ENCODE measurements around the gene ACVR1C. TPM values are rescaled to one million over a fixed set of nuclear protein-coding genes. Genes with fewer than 3 reads are reported as not detected.
A peak's percentile ranks its signal among the peaks of the same experiment; 100 is the strongest.

Gene ACVR1C
- total RNA-seq, 1 experiment from 2014 or later: 1.2 TPM

DNA sequence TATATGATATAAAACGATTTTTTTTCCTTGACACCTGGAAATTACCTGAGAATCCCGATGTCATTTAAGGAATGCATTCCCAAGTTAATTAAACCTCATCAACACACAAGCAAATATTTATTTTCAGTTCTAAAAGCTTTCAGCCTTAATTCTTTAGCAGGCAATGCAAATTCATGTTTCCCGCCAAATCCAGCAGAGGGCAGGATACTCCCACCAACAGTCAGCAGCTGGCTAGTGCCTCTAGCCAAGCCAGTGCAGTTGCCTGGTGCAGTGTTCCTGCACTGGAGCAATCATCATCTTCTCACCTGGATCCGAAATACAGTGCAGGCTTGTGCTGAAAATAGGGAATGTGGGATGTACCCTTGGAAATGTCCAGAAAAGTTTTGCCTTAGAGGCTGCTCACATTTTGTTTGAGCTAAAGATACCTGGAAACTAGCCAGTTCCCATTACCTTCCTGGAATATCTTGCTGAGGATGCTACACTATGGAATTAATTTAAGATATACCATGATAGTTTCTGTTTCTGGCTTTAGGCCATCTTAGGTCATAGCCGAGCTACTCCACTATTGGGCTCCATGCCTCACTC is 136.4 kb downstream of the ACVR1C start:
- peak; percentile 74 for DNase-seq (ENCODE audit: low spot score)
- Mint-ChIP-seq H3K27ac (no peak overlapping the region), H3K36me3 (no peaks in the 10 kb centered on the region), H3K4me3 (no peak overlapping the region), H3K9me3 (no peaks in the 10 kb centered on the region), H3K4me1 (0 out of 2 replicates have a peak, but pooled peaks cover 4% of the 10 kb centered on the region), H3K27me3 (ENCODE audit: low read depth) (no peaks in the 10 kb centered on the region)
- ATAC-seq: peak; percentile 94
- POLR2A ChIA-PET: no interaction called here
- CTCF ChIA-PET: interaction anchor here (0.6 to 1.8 kb wide), 16 partner anchors 9 to 515 kb away, joined by 3 to 17 read pairs (median 4); partner anchors contain the start of gene ACVR1C
- no peak for TF ChIP-seq ZNF121 (CRISPR knock-in tag; IDR thresholded peaks at IDR 0.05)
- no peak for TF ChIP-seq ZNF232 (CRISPR knock-in tag; IDR thresholded peaks at IDR 0.05)
- no peak for TF ChIP-seq NFYB (CRISPR knock-in tag; conservative IDR thresholded peaks at IDR 0.05; ENCODE audit: low read depth)
- TF ChIP-seq ZBTB21 (CRISPR knock-in tag; IDR thresholded peaks at IDR 0.05; ENCODE audit: borderline replicate concordance): no peak
- no peak for TF ChIP-seq NR1H2 (CRISPR knock-in tag; IDR thresholded peaks at IDR 0.05)
- peak; percentile 62; the same call in 1 of the 2 replicates for TF ChIP-seq CTCF (IDR thresholded peaks at IDR 0.05)
- TF ChIP-seq, protein P1, sequence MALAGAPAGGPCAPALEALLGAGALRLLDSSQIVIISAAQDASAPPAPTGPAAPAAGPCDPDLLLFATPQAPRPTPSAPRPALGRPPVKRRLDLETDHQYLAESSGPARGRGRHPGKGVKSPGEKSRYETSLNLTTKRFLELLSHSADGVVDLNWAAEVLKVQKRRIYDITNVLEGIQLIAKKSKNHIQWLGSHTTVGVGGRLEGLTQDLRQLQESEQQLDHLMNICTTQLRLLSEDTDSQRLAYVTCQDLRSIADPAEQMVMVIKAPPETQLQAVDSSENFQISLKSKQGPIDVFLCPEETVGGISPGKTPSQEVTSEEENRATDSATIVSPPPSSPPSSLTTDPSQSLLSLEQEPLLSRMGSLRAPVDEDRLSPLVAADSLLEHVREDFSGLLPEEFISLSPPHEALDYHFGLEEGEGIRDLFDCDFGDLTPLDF (CRISPR knock-in tag; IDR thresholded peaks at IDR 0.05): no peak
- TF ChIP-seq SMAD4 (CRISPR knock-in tag; IDR thresholded peaks at IDR 0.05): no peak

DNA sequence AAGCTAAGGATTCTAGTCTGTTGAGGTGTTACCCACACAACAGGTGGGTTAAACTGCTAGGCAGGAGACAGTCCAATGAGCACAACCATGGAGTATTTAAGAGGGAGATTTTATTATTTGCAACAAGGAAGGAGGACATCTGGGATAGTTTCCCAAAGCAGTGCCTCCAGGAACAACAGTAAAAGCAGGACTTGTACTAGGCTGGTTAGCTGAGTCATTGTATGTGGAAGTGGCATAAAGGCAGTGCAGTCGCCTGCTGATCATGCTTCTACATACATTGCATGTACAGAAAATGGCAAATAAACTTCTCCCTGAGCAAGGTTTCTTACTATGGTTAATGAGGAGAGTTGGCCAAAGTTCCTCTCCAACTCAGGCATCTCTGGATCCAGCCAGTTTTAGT is 138.7 kb downstream of the ACVR1C start:
- no peak for DNase-seq (ENCODE audit: low spot score)
- H3K36me3 Mint-ChIP-seq: no peaks in the 10 kb centered on the region
- no peaks in the 10 kb centered on the region for H3K9me3 Mint-ChIP-seq
- ChIA-PET POLR2A (no interaction called here), CTCF (interaction anchor here (1.3 to 2.9 kb wide), 4 partner anchors 139 to 272 kb away, joined by 3 to 16 read pairs (median 8); partner anchors contain the start of gene ACVR1C)
- H3K4me3 Mint-ChIP-seq: no peak overlapping the region
- H3K27me3 Mint-ChIP-seq (ENCODE audit: low read depth): no peaks in the 10 kb centered on the region
- no peak for TF ChIP-seq CREM (CRISPR knock-in tag; IDR thresholded peaks at IDR 0.05)
- TF ChIP-seq, protein P2, sequence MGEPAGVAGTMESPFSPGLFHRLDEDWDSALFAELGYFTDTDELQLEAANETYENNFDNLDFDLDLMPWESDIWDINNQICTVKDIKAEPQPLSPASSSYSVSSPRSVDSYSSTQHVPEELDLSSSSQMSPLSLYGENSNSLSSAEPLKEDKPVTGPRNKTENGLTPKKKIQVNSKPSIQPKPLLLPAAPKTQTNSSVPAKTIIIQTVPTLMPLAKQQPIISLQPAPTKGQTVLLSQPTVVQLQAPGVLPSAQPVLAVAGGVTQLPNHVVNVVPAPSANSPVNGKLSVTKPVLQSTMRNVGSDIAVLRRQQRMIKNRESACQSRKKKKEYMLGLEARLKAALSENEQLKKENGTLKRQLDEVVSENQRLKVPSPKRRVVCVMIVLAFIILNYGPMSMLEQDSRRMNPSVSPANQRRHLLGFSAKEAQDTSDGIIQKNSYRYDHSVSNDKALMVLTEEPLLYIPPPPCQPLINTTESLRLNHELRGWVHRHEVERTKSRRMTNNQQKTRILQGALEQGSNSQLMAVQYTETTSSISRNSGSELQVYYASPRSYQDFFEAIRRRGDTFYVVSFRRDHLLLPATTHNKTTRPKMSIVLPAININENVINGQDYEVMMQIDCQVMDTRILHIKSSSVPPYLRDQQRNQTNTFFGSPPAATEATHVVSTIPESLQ (CRISPR knock-in tag; IDR thresholded peaks at IDR 0.05): no peak
- ATAC-seq: no peak
- H3K4me1 Mint-ChIP-seq: 0 out of 2 replicates have a peak, but pooled peaks cover 4% of the 10 kb centered on the region
- no peak overlapping the region for H3K27ac Mint-ChIP-seq

DNA sequence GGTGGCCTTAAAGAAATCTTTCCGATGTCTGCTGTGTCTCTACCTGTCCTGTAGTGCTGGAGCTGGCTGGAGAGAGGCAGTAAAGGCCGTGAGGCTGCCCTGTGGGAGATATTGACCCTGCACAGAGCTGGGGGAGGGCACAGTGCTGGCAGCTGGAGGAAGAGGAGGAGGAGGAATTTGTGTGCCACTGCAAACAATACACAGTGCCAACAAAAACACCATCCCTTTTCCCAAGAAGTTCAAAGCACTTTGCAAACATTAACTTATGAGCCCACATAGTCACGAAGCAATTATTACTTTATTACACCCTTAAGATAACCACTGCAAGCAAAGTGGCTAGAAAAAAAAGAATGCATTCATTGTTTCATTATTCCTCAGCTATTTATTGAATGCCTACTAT is 139.8 kb downstream of the ACVR1C start:
- H3K9me3 Mint-ChIP-seq: no peaks in the 10 kb centered on the region
- no peak for DNase-seq (ENCODE audit: low spot score)
- 0 out of 2 replicates have a peak, but pooled peaks cover 4% of the 10 kb centered on the region for H3K4me1 Mint-ChIP-seq
- no peaks in the 10 kb centered on the region for H3K36me3 Mint-ChIP-seq
- POLR2A ChIA-PET: no interaction called here
- no peak overlapping the region for H3K4me3 Mint-ChIP-seq
- peak; percentile 77 for ATAC-seq
- H3K27ac Mint-ChIP-seq: no peak overlapping the region
- CTCF ChIA-PET: interaction anchor here (0.8 to 2.9 kb wide), 6 partner anchors 140 to 522 kb away, joined by 3 to 16 read pairs (median 3); partner anchors contain the start of gene ACVR1C
- H3K27me3 Mint-ChIP-seq (ENCODE audit: low read depth): no peaks in the 10 kb centered on the region
- no peak for TF ChIP-seq NR3C1 (CRISPR knock-in tag; conservative IDR thresholded peaks at IDR 0.05; ENCODE audit: low read depth)
- TF ChIP-seq, protein P3, sequence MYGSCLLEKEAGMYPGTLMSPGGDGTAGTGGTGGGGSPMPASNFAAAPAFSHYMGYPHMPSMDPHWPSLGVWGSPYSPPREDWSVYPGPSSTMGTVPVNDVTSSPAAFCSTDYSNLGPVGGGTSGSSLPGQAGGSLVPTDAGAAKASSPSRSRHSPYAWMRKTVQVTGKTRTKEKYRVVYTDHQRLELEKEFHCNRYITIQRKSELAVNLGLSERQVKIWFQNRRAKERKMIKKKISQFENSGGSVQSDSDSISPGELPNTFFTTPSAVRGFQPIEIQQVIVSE (CRISPR knock-in tag; IDR thresholded peaks at IDR 0.05; ENCODE audit: borderline replicate concordance): no peak
- TF ChIP-seq CREM (CRISPR knock-in tag; IDR thresholded peaks at IDR 0.05): no peak
- TF ChIP-seq ESRRA (CRISPR knock-in tag; IDR thresholded peaks at IDR 0.05; ENCODE audit: borderline replicate concordance): no peak
- TF ChIP-seq SOX15 (CRISPR knock-in tag; IDR thresholded peaks at IDR 0.05): no peak
- TF ChIP-seq ARID4B (CRISPR knock-in tag; IDR thresholded peaks at IDR 0.05; ENCODE audit: borderline replicate concordance): no peak
- no peak for TF ChIP-seq ZNF416 (CRISPR knock-in tag; IDR thresholded peaks at IDR 0.05)
- TF ChIP-seq TEAD1 (CRISPR knock-in tag; IDR thresholded peaks at IDR 0.05): no peak
- TF ChIP-seq ELF4 (CRISPR knock-in tag; IDR thresholded peaks at IDR 0.05; ENCODE audit: low read depth): no peak
- no peak for TF ChIP-seq TEAD4 (CRISPR knock-in tag; IDR thresholded peaks at IDR 0.05)
- no peak for TF ChIP-seq CREB1 (CRISPR knock-in tag; IDR thresholded peaks at IDR 0.05)
- no peak for TF ChIP-seq PREB (CRISPR knock-in tag; IDR thresholded peaks at IDR 0.05; ENCODE audit: borderline replicate concordance)
